WTC11 (cell line): ENCODE measurements around the gene GALK1.

Source experiments
- CTCF ChIP-seq: fragments of 200-600 bp; IDR thresholded peaks from 2 replicates; pipeline ENCODE4 v1.8.0; 2022; ENCODE audit warnings: antibody characterized with exemption
- FOXP1 ChIP-seq: sonication (generic); formaldehyde crosslinking; IDR thresholded peaks from 2 replicates; pipeline ENCODE4 v1.8.0; 2022; ENCODE audit warnings: missing genetic modification reagents, mild to moderate bottlenecking, moderate library complexity, borderline replicate concordance
- TCF7 ChIP-seq: sonication (generic); formaldehyde crosslinking; IDR thresholded peaks from 2 replicates; pipeline ENCODE4 v1.8.0; 2022; ENCODE audit warnings: mild to moderate bottlenecking, low read depth, missing genetic modification reagents, moderate library complexity

GRCh38 chr17:75739801-75740200, 25.2 kb downstream of the GALK1 start:
- no peak for TF ChIP-seq FOXP1 (CRISPR knock-in tag)
- TF ChIP-seq CTCF, result no peak
- TF ChIP-seq TCF7, result no peak
